NCI-H774 (cell line): ENCODE data around the gene KANK4.

Source experiments
- DNase-seq: peaks from one replicate; lab custom pipeline; 2025; lab: John Stamatoyannopoulos, UW

The KANK4 gene

DNA sequence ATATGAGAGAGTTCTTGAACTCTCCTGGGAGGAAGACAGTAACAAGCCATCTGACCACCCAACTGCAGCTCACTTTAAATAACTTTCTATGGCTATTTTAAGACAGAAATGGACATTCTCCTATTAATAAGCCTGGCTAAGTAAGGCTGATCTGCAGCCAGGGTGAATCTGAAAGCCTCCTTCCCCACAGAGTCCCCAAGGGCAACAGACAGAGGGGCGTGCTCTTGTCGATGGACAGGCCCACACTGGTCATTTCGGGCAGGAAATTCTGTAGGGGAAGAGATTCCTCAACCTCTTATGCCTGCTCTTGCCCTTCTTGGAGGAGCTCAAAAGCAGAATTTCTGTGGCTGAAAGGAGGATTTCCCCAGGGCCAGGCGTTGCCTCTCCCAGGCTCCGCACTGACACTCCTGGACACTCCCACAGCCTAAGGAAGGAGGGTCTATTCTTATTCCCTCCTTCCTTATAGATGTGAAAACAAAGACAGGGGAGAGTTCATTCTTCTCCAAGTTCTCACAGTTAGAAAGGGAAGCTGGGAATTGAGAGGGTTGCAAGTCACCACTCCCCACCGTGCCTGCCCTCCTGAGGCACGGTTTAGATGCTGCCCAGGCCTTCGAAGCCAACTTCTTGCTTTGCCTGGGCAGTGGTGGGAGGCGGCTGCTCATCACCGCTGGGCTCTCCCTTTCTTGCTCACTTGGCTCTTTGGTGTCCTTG, 17.9 kb upstream of the KANK4 start:
- DNase-seq: no peak

- no peak for DNase-seq
Observed at GRCh38 chr1:62336638-62336994, 17.4 kb upstream of the KANK4 start.

GRCh38 chr1:62335656-62336055, 16.4 kb upstream of the KANK4 start:
- no peak for DNase-seq

DNA sequence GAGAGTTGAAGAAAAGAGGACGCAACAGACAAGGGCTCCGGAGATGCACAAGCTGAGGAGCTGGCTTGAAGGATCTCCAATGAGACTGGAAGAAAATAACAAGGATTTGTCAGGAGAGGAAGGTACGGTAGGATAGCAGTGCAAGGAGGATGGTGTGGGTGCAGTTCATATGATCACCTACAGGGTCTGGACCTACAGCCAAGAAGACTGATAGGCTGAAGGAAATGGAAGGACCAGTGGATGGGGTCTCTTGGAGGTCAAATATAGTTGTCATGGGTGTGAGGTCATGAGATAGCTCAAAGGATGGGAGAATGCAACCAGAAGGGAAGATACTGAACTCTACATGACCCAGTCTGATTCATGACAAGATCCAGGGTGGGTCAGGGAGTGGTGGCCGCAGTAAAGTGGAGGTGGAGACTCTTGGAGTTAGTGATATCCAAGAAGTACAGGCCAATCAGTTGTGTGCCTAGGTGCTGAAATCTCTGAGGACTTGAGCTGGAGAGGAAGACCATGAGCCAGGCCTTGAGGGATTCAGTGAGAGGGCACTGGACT, 15.3 kb upstream of the KANK4 start:
- DNase-seq: no peak

DNA sequence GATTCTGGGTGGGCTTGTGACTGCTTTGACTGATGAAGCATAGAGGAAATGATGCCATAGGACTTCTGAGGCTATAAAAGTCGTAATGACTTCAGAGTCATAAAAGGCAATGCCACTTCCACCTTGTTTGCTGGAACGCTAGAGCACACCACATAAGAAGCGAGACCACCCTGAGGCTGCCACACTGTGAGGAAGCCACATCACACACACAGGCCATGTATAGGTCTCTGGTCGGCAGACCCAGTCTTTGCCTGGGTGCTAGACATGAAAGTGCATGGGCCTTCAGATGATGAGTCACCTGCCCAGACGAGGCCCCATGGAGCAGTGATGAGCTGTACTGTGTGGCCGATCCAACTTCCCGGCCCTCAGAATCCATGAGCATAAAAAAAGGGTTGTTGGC, 14.2 kb upstream of the KANK4 start:
- DNase-seq: no peak

DNA sequence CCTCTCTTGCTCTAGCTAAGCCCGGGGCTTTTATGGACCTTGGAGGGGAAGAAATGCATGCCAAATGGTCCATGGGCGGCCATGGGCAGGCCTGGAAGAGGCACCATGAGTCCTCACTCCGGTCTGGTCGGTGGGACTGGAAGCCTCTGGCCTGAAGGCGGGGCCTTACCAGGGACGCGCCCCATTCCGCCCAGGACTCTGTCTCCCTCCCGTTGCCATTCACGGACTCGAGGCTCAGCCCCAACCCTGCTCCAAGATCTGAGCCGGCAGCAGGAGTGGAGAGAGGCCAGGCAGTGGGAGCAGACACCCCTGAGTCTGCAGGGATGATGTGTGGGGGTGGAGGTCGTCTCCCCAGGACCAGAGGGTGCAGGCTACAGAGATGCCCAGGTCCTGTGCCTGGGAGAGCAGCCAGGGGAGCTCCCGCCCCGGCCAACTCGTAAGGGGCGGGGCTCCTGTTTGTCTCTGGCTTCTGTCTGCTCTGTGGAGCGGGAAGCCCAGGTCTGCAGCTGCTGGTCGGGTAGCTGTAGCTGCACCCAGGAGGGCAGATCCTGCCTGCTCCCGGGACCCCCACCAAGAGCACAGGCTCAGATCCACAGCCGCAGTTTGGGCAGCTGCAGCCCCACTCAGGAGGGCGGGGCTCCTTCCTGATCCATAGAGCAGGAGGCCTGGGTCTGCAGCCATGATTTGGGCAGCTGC, 8.3 kb upstream of the KANK4 start:
- peak; percentile 70 for DNase-seq

DNA sequence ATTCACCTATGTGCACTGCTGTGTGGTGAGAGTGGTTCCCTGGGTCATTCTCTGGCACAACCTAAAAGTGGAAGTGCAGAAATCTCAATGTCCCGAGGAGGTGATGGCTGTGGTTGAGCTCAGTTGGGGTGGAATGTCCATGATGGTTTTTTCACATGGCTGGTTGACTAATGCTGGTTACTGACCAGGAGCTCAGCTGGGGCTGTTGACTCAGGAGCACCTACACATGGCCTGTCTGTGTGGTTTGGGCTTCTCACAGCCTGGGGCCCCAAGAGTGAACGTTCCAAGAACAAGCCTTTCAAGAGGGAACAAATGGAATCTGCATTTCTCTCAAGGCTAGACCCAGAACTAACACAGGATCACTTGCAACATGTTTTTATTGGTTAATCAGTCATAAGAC, 6.4 kb upstream of the KANK4 start:
- DNase-seq: no peak

- DNase-seq: no peak
Observed at GRCh38 chr1:62325081-62325480, 5.8 kb upstream of the KANK4 start.

GRCh38 chr1:62321446-62321845, 2.2 kb upstream of the KANK4 start:
- no peak for DNase-seq

DNA sequence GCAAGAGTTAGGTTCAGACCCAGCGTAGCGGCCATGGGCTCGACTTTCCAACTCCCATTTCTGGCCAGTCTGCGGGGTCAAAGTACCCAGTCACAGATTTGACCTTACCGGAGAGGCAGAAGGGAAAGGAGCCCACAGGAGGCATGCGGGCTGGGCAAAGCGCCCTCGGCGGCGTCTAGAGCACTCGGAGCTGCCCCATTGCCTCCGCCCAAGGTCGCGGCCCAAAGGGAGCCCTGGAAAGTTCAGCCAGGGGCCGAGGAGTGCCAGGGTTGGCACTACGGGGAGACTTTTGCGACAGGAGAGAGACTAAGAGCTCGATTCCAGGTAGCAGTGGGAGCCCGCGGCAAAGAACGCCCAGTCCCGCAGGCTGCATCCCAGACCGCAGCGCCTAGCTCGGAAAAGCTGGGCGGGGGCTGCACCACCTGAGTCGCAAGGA, 896 bp downstream of the KANK4 start:
- no peak for DNase-seq

GRCh38 chr1:62317021-62317768, 2.0 kb downstream of the KANK4 start:
- DNase-seq: no peak

GRCh38 chr1:62316135-62316534, 3.1 kb downstream of the KANK4 start:
- DNase-seq: no peak

DNA sequence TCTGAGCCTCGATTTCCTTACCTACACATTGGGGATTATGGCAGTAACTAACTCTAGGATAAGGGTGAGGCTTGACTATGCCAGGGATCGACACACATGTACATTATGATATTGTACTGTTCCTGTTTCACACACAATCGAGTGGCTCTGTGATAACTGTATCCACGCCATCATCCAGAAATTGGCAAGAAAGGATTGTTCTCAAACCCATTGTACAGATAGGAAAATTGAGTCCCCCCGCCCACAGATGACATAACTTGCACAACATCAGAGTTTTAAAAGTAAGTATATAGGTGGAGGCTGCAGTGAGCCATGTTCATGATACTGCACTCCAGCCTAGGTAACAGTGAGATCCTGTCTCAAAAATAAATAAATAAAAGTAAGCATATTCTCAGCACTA, 3.8 kb downstream of the KANK4 start:
- DNase-seq: no peak

GRCh38 chr1:62314454-62315350, 4.5 kb downstream of the KANK4 start:
- no peak for DNase-seq

DNA sequence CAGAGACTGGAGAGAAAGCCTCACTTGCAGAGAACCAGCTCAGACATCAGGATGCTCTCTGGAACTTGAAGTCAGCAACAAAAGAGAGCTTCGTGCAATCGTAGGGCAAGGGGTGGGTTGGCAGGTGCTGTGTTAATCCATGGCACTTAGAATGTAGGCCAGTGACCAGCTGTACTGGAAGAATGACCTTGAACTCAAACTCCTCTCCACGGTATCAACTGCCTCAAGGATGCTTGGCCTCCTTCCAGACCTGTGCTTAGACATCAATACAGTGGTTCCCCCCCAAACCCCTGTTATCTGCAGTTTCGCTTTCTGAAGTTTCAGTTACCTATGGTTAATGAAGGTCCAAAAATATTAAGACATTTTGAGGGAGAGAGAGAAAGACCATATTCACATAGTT, 6.5 kb downstream of the KANK4 start:
- no peak for DNase-seq

- DNase-seq: no peak
Observed at GRCh38 chr1:62311473-62311943, 7.7 kb downstream of the KANK4 start.

- DNase-seq: no peak
Observed at GRCh38 chr1:62309906-62310305, 9.3 kb downstream of the KANK4 start.

- DNase-seq: no peak
Observed at GRCh38 chr1:62308606-62309005, 10.6 kb downstream of the KANK4 start.

DNA sequence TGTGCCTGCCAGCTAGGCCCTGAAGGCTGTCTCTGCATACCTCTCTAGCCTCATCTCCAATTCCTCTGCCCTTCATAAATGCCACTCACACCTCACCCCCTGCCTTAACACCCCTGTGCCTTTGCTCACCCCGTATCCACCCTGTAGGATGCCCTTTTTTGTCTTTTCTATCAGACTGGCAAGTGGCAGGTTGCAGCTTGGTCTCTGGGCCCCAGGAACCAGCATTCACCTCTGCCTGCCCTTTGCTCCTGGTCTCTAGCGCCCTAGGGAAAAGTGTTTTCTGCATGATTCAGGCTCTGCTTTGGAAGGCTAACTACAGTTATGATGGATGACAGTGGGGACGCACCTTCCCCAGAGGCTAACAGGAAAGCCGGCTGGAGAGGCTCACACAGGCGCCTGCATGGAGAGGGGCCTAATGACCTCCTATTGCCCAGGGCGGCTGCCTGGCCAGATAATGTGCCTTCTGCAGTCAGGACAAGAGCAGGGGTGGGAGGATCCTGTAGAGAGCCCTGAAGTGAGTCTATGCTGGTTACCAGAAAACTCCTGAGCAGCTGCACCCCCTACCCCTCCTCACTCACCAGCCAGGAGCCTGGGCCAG, 11.2 kb downstream of the KANK4 start:
- DNase-seq: no peak

DNA sequence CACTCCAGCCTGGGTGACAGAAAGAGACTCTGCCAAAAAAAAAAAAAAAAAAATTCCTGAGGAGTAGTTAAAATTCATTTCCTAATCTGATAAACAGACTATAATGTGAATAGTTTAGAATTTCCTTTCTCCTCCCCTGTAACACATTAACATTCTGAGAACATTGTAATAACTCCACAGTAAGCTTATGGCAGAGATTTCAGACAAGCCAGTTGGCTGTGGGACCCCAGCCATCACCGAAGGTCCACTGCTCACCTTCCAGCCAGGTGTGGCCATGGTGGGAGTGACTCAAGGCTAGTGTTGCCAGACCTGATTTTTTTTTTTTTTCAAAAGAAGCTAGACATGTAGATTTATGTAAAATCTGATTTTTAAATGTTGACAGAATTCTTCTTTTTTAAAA, 11.8 kb downstream of the KANK4 start:
- DNase-seq: no peak

DNA sequence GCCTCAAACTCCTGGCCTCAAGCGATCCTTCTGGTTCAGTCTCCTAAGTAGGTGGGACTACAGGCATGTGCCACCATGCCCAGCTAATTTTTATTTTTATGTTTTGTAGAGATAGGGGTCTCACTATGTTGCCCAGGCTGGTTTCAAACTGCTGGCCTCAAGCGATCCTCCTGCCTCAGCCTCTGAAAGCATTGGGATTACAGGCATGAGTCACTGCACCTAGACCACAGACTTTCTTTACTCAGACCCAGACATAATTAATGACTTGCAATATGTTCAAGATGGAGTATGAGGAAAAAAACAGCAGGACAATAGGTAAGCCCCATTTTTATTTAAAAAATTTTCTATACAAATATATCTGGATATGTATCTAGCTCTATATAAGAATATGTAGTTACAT, 13.2 kb downstream of the KANK4 start:
- no peak for DNase-seq
